Mucosa of gallbladder (tissue), 1 donor: Measurements from ENCODE around the gene KLF3. TPM values are rescaled to one million over a fixed set of nuclear protein-coding genes. Genes with fewer than 3 reads are reported as not detected.
"Not testable (repeated sequence)": the region's sequence is repeated elsewhere in the genome, so short reads cannot be mapped to it uniquely, and the experiment has no call there.

Source experiments
- DNase-seq: peaks from one replicate; pipeline ENCODE4 v3.0.0-alpha.2; 2020; ENCODE audit warnings: low spot score
- total RNA-seq: library from RNA; stranded (reverse); gene quantifications from one replicate; pipeline ENCODE4 v1.2.1, GENCODE V29; 2021
- donor health status: DM: no; HTN: no; CAD: no.

KLF3 gene
- 81.0 TPM for total RNA-seq

DNA sequence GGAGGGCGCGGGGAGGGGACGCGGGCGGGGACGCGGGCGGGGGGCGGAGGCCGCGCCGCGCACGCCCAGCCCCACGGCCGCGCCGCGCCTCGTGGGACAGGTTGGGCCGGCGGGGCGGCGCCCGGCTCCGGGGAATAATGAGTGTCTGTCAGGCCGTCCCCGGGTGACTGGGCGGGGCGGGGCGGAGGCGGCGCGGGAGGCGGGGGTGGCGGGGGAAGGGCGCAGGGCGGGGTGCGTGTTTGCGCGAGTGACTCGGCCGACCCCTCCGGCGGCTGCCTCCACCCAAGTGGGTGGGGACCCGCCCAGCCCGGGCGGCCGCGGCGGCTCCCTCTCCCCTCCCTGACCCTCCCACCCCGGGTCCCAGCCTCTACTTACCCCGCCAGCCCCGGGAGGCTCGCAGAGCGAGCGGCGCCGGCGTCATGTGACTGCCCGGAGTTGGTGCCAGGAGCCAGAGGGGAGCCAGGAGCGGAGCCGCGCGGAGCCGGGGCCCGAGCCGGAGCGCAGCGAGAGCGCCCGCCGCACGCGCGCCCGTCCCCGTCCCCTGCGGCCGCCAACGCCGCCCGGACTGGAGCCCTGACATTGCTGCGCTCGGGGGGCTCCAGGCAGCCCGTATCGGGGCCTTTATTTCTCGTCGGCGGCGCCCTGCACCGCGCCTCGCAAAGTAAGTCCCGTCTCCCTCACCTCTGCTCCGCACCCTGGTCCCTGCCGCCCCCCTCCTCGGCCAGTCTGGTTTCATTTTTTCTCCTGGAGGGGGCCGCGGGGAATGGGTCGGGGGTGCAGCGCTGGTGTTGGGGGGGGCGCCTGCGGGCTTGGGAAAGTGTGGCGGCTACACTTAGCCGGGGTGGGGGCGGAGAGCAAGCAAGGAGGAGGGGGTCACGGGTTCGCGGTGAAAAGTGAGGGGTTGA lies at the start of gene KLF3:
Gene KLF3 (plus strand): TSS at position 399 of the 905 bp plus-strand sequence. CDS start 16,427 bp downstream, outside the sequence.
- peak; percentile 94 for DNase-seq

- no peak for DNase-seq
Observed at GRCh38 chr4:38614231-38614630, 49.8 kb upstream of the KLF3 start.

- DNase-seq: no peak
Observed at GRCh38 chr4:38615847-38616246, 48.2 kb upstream of the KLF3 start.

DNA sequence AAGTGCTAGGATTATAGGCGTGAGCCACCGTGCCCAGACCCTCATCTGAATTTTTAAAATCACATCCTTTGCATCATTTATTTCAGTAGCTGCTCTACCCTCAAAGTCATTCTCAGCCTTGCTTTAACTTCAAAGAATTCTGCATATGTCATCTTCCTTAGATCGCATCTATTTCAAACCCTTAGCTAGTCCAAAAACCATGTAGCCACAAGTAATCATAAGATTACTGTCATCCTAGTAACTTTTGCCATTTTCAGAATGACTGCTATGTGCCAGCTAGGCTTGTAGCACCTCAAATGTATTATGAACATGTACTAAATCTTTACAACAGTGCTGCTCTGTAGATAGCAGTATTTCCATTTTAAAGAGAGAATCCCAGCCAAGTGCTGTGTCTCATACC lies 45.5 kb upstream of the KLF3 start:
- no peak for DNase-seq

GRCh38 chr4:38619316-38619715 lies 44.7 kb upstream of the KLF3 start:
- no peak for DNase-seq

DNA sequence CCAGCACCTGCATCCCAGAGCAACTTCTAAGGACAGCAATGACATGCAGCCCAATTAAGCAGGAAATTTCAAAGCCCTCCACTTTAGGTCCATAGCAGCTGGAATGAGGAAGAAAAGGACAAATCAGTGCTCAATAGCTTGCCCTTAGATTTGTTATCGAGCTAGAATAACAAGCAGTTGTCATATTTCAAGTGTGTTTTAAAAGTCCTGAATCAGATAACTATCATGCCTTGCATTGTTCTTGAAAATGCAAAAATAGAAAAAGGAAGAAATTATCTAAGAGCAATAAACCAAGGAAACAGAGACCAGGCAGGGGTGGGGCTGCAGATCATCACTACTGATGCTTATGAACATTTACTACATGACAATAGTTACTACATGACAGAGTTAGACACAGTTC lies 43.9 kb upstream of the KLF3 start:
- DNase-seq: no peak

- DNase-seq: no peak
Observed at GRCh38 chr4:38620527-38621027, 43.4 kb upstream of the KLF3 start.

DNA sequence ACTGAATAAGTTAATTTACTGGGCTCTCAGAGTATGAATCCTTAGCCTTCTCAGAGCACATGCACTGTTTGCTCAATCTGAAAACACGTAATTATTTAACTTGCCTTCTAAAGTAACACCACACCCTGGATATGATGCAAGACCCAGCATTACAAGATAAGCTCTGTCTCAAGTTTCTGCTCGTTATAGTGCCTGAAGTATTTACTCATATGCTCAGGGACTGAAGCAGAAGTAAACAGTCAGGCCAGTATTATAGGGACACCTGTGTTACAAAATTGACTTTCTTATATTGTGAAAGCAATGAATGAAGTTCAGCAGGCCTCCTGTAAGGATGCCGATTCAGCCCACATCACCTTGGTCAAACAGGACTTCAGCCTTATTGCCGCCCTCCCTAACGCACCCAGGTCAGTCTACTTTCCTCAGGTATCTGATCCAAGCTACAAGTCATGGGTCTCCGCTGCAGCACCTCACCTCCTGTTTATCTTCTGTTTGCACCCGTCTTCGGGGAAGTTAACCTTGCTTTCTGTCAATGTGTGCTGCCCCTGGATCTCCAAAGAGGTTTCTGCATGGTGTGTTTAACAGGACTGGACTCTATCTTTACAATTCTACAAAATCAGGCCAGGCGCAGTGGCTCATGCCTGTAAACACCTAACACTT lies 42.8 kb upstream of the KLF3 start:
- DNase-seq: peak; percentile 65

DNA sequence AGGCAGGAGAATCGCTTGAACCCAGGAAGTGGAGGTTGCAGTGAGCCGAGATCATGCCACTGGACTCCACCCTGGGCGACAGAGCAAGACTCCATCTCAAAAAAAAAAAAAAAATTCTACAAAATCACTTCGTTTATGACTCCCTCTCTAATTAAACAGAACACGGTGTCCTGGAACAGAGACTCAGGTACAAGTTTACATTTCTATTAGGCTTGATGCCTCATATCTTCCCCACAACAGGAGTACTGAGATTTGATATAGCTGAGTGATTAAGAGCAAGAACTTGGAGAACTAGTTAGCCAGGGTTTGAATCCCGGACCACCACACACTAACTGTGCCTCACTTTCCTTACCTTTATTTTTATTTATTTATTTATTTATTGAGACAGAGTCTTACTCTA lies 42.2 kb upstream of the KLF3 start:
- no peak for DNase-seq

DNA sequence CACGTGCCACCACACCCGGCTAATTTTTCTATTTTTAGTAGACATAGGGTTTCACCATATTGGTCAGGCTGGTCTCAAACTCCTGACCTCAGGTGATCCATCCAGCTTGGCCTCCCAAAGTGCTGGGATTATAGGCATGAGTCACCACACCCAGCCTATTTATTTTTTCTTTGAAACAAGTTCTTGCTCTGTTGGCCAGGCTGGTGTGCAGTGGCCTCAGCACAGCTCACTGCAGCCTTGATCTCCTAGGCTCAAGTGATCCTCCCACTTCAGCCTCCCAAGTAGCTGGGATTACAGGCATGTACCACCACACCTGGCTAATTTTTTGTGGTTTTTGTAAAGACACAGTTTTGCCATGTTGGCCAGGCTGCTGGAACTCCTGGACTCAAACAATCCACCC lies 41.7 kb upstream of the KLF3 start:
- not testable (repeated sequence) for DNase-seq

GRCh38 chr4:38623260-38623659 lies 40.7 kb upstream of the KLF3 start:
- DNase-seq: no peak

- DNase-seq: no peak
Observed at GRCh38 chr4:38624311-38624710, 39.7 kb upstream of the KLF3 start.

DNA sequence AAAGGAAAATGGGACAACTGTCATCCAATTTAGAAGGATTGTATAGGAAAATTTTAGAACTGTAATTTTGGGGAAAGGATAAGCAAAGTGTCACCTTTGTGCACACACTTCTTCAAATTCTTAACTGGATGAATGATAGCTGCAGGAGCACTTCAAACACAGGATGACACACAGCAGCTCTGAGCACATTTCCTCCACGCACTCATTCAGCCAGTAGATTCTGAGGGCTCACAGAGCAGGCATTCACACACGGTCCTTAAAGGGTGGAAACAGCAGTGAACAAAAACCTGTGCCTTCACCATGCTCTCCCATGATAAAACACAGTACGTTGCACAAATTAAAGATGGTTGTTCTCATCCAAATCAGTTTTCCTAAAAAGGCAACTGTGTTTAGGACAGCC lies 38.5 kb upstream of the KLF3 start:
- DNase-seq: no peak

- DNase-seq: not testable (repeated sequence)
Observed at GRCh38 chr4:38626901-38627444, 37.0 kb upstream of the KLF3 start.

- no peak for DNase-seq
Observed at GRCh38 chr4:38630519-38630918, 33.5 kb upstream of the KLF3 start.

GRCh38 chr4:38634047-38634759 lies 29.8 kb upstream of the KLF3 start:
- DNase-seq: no peak

GRCh38 chr4:38639242-38639641 lies 24.8 kb upstream of the KLF3 start:
- no peak for DNase-seq

DNA sequence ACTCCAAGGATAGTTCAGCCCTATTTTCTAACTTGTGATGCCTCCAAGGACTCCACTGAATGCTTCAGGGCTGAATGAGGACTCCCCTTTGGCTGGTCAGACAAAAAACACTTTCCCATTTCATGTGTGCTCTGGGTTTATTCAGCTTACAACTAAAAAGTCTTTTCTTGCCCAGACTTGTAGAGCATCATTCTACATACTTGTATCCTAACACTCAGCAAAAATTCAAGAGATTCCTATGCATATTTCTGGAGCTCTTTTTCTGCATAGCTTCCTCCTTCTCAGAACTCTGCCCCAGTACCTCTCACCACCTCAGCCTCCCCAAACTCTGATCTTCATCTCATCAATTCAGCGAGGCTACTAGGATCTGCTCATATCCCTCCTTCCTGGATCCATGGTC lies 22.2 kb upstream of the KLF3 start:
- DNase-seq: no peak

DNA sequence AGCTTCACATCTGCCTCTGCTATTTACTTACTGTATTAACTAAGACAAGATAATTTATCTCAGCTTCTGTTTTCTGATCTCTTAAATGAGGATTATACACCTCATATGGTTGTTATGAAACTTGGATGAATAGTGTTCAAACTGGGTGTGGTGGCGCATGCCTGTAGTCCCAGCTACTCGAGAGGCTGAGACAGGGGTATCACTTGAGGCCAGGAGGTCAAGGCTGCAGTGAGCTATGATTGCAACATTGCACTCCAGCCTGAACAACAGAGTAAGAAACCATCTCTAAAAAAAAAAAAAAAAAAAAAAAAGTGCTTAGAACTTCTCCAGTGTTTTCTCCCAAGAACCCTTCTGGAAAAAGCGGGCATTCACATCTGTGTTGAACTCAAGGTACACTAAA lies 19.8 kb upstream of the KLF3 start:
- DNase-seq: no peak

DNA sequence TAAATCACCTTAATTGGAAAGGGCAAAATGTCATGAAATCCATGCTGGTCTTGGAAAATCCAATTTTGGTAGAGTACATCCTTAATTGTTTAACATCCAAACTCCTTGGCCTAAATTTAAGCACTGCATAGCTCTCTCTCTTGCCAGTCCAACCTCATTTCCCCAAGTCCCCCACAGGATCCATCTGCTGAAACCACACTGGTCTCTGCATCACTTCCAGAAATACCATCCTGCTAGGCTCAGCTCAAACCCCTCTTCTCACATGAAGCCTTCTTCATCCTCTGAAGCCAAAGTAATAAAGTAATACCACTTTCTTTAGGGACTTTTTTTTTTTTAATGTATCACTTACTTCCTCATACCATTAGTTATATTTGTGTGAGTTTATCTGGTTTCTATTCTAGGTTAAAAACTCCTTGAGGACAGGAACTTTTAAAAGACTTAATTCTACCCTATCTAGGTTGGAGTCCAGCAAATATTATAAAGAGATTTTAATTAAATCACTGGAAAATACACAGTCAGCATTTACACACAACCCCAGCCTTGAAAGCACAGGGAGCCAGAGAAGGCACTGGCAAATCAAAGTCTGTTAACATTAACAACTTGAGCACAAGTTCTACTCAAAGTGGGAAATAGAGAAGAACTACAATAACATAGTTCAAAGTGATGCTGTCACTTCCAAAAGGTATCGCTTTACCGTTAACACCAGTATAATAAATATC lies 16.7 kb upstream of the KLF3 start:
- no peak for DNase-seq

DNA sequence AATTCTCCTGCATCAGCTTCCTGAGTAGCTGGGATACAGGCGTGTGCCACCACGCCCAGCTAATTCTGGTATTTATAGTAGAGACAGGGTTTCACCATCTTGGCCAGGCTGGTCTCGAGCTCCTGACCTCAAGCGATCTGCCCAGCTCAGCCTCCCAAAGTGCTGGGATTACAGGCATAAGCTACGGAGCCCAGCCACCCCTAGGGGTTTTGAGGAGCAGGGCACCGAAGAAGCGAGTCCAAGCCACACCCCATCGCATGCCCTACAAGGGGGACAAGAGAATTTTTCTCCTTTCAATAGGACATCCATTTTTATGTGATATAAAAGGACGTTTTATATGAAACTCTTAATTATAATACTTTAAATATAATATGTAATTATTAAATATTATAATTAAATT lies 13.9 kb upstream of the KLF3 start:
- no peak for DNase-seq
